ENCODE measurements around the gene H3-3A. TPM values are rescaled to one million over a fixed set of nuclear protein-coding genes. Genes with fewer than 3 reads are reported as not detected.

The H3-3A gene
- total RNA-seq, 1 experiment from 2014 or later, result 1,129 TPM

- TF ChIP-seq, protein P1, sequence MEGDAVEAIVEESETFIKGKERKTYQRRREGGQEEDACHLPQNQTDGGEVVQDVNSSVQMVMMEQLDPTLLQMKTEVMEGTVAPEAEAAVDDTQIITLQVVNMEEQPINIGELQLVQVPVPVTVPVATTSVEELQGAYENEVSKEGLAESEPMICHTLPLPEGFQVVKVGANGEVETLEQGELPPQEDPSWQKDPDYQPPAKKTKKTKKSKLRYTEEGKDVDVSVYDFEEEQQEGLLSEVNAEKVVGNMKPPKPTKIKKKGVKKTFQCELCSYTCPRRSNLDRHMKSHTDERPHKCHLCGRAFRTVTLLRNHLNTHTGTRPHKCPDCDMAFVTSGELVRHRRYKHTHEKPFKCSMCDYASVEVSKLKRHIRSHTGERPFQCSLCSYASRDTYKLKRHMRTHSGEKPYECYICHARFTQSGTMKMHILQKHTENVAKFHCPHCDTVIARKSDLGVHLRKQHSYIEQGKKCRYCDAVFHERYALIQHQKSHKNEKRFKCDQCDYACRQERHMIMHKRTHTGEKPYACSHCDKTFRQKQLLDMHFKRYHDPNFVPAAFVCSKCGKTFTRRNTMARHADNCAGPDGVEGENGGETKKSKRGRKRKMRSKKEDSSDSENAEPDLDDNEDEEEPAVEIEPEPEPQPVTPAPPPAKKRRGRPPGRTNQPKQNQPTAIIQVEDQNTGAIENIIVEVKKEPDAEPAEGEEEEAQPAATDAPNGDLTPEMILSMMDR (conservative IDR thresholded peaks at IDR 0.05), result no peak
- Histone ChIP-seq H2BK120ac (ENCODE audit: low read depth, low read length, poor library complexity, severe bottlenecking) (no peak overlapping the region), H3T11ph (ENCODE audit: low read length) (no peak overlapping the region), H3K23me2 (ENCODE audit: insufficient read length, low read depth, low read length, poor library complexity, severe bottlenecking) (no peaks in the 10 kb centered on the region), H3K79me1 (ENCODE audit: insufficient read depth, low read depth, low read length, poor library complexity, severe bottlenecking) (no peaks in the 10 kb centered on the region), H3K27ac (ENCODE audit: insufficient read length, low read depth, low read length) (no peak overlapping the region), H4K91ac (ENCODE audit: insufficient read length, low read depth, low read length) (no peak overlapping the region), H3K14ac (ENCODE audit: insufficient read depth, low read length) (no peak overlapping the region), H4K20me1 (ENCODE audit: control insufficient read depth, insufficient read depth, insufficient read length) (no peaks in the 10 kb centered on the region), H3K9me3 (ENCODE audit: control insufficient read depth, low read depth, low read length) (no peaks in the 10 kb centered on the region), H3K4ac (ENCODE audit: low read depth, low read length) (no peak overlapping the region), H4K8ac (replicated peaks; ENCODE audit: insufficient read length, low read depth, low read length) (no peak overlapping the region), H3K18ac (ENCODE audit: insufficient read length, low read depth, low read length) (no peak overlapping the region), H3K4me2 (ENCODE audit: insufficient read depth, insufficient read length, low read length) (no peak overlapping the region), H3K9ac (ENCODE audit: extremely low read depth, insufficient read length, low read length) (no peak overlapping the region), H2AFZ (ENCODE audit: low read length) (no peak overlapping the region), H3K56ac (ENCODE audit: insufficient read length, low read depth, low read length) (no peak overlapping the region), H4K5ac (ENCODE audit: insufficient read length, low read depth, low read length) (no peak overlapping the region), H2AK5ac (ENCODE audit: insufficient read length, low read length) (no peak overlapping the region), H3K4me1 (ENCODE audit: insufficient read depth, low read length) (no peaks in the 10 kb centered on the region), H2BK12ac (ENCODE audit: insufficient read length, low read depth, low read length) (no peak overlapping the region), H2BK15ac (ENCODE audit: low read depth, low read length) (no peak overlapping the region), H3K79me2 (ENCODE audit: insufficient read depth, low read length) (no peaks in the 10 kb centered on the region), H2BK20ac (ENCODE audit: low read depth, low read length, poor library complexity, severe bottlenecking) (no peak overlapping the region), H3K23ac (ENCODE audit: insufficient read length, low read depth, low read length) (no peak overlapping the region), H3K27me3 (ENCODE audit: insufficient read depth, low read length) (no peaks in the 10 kb centered on the region), H2BK5ac (ENCODE audit: insufficient read length, low read length) (no peak overlapping the region)
- Mint-ChIP-seq H3K27ac (peak overlapping the region in 1 of 3 experiments; percentile 78; a peak in 2 of 7 replicates), H3K4me1 (peaks cover 9 to 12% of the 10 kb centered on the region in 2 experiments), H3K27me3 (ENCODE audit: low read depth) (no peaks in the 10 kb centered on the region), H3K36me3 (ENCODE audit: insufficient read depth in 1 of 3, low read depth in 3 of 3) (peaks cover 7 to 20% (median 8%) of the 10 kb centered on the region in 3 experiments; a peak in 5 of 7 replicates), H3K4me3 (no peak overlapping the region), H3K9me3 (no peaks in the 10 kb centered on the region)
- no CpG with 5 or more reads among the region's 6 CpGs for WGBS (ENCODE audit: extremely low coverage, insufficient read length, low lambda C conversion rate)
- DNase-seq, result no peak
Observed at GRCh38 chr1:226054519-226055327, 7.8 kb upstream of the H3-3A start.
